Esophagus squamous epithelium (tissue), 4 donors: Measurements from ENCODE around the gene IFIT3.

ENCODE experiments used
- POLR2A ChIP-seq, 4 donors: fragments of 450-650 bp; IDR thresholded peaks; one replicate each; pipeline ENCODE4 v1.6.1; 2017; ENCODE audit warnings: antibody characterized with exemption in 4 of 4, mild to moderate bottlenecking in 4 of 4, moderate library complexity in 3 of 4
- TF ChIP-seq, protein P1 (sequence below), 6 experiments: fragments of 450-650 bp in 4 of 6; fragments of 200-600 bp in 2 of 6; sonication (generic) in 2 of 6; IDR thresholded peaks; one replicate each; pipeline ENCODE4 v1.5.1; 2016 to 2019; ENCODE audit warnings: antibody characterized with exemption in 6 of 6, mild to moderate bottlenecking in 4 of 6, moderate library complexity in 4 of 6

- TF ChIP-seq, protein P1, sequence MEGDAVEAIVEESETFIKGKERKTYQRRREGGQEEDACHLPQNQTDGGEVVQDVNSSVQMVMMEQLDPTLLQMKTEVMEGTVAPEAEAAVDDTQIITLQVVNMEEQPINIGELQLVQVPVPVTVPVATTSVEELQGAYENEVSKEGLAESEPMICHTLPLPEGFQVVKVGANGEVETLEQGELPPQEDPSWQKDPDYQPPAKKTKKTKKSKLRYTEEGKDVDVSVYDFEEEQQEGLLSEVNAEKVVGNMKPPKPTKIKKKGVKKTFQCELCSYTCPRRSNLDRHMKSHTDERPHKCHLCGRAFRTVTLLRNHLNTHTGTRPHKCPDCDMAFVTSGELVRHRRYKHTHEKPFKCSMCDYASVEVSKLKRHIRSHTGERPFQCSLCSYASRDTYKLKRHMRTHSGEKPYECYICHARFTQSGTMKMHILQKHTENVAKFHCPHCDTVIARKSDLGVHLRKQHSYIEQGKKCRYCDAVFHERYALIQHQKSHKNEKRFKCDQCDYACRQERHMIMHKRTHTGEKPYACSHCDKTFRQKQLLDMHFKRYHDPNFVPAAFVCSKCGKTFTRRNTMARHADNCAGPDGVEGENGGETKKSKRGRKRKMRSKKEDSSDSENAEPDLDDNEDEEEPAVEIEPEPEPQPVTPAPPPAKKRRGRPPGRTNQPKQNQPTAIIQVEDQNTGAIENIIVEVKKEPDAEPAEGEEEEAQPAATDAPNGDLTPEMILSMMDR (IDR thresholded peaks at IDR 0.05), result no peak
- no peak for TF ChIP-seq POLR2A (IDR thresholded peaks at IDR 0.05)
Observed at GRCh38 chr10:89367529-89367928, 39.7 kb downstream of the IFIT3 start.
